SK-N-MC (cell line): ENCODE data around the gene PAIP2.

Source experiments
- DNase-seq: peaks from one replicate; pipeline ENCODE4 v3.0.0-alpha.2; 2011; ENCODE audit warnings: low read depth, low spot score
- H3K27ac ChIP-seq: fragments of 200-600 bp; sonication (generic); 2 replicates; pipeline ENCODE4 v1.5.1; 2016; ENCODE audit warnings: mixed run types
- H3K36me3 ChIP-seq: fragments of 200-600 bp; sonication (generic); 2 replicates; pipeline ENCODE4 v1.6.1; 2017; ENCODE audit warnings: antibody characterized with exemption, low read length, mixed read lengths; ENCODE audit not compliant: insufficient read depth
- H3K4me3 ChIP-seq: fragments of 200-600 bp; sonication (generic); 2 replicates; pipeline ENCODE4 v1.5.1; 2016
- H3K9ac ChIP-seq: fragments of 200-600 bp; sonication (generic); 2 replicates; pipeline ENCODE4 v1.8.0; 2017; ENCODE audit warnings: mixed run types, mixed read lengths; ENCODE audit not compliant: insufficient read length
- H3K9me3 ChIP-seq: fragments of 200-600 bp; sonication (generic); 2 replicates; pipeline ENCODE4 v1.6.1; 2017; ENCODE audit warnings: low read depth, mild to moderate bottlenecking, antibody characterized with exemption, low read length, moderate library complexity, mixed read lengths
- EZH2 ChIP-seq: fragments of 200-600 bp; sonication (generic); IDR thresholded peaks from one replicate; pipeline ENCODE4 v1.6.1; 2017; ENCODE audit warnings: antibody characterized with exemption
- FOXP2 ChIP-seq: optimal IDR thresholded peaks from 2 replicates; pipeline ENCODE3; 2011; ENCODE audit warnings: mild to moderate bottlenecking, moderate library complexity; ENCODE audit not compliant: insufficient read depth; ENCODE audit errors: extremely low read length, control extremely low read depth
- POLR2AphosphoS5 ChIP-seq: IDR thresholded peaks from 2 replicates; pipeline ENCODE4 v1.6.1; 2012; ENCODE audit warnings: mild to moderate bottlenecking, low read depth, low read length, borderline replicate concordance

Gene PAIP2

DNA sequence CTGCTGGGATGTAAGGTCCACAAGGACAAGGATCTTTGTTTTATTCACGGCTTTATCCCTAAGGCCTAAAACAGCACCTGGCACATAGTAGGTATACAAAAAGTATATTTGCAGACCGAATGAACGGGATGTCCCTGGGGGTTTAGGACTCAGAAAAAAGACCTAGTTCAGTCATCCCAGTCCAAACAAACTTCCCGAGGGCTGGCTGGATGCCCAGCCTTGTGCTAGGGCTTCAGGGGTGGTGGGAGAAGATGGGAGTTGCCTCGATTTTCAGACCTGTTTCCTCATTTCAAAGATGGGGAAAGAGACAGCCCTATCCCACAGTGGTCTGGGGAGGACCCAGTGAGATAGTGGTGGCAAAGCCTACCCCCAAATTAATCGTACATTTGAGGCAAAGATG lies 56.3 kb downstream of the PAIP2 start:
- H3K36me3 ChIP-seq: no peaks in the 10 kb centered on the region
- no peak overlapping the region for H3K9ac ChIP-seq
- no peak for DNase-seq
- no peaks in the 10 kb centered on the region for H3K9me3 ChIP-seq
- H3K4me3 ChIP-seq: no peak overlapping the region
- TF ChIP-seq FOXP2 (no peak), POLR2AphosphoS5 (no peak), EZH2 (no peak)
- H3K27ac ChIP-seq: no peak overlapping the region

DNA sequence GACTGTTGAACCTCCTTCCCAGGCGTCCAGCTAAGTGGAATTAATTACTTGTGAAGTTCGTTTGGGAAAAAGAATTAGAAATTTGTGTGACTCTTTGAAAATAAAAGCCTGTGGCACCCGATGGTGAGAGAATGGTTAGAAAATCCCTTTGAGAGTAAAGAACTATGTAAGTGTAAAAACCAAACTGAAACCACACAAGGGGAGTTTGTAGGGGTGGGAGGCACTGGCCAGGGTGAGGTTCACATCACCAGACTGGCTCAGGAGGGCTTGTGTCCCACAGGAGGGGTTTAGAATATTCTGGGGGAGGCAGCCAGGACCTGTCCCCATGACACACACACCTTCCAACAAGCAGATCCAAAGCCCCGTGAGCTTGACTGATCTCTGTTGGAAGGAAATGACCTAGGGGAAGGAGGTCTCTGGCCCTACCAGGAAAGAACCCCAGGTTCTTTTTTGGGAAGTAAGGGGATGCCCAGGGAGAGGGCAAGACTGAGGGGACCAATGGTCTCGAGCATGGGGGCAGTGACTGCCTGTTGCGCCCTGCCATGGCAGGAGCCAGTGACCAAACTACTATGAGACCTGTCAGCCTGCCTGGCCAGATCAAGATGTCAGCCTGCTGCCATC lies 58.0 kb downstream of the PAIP2 start:
- DNase-seq: no peak
- no peaks in the 10 kb centered on the region for H3K36me3 ChIP-seq
- H3K9me3 ChIP-seq: no peaks in the 10 kb centered on the region
- no peak overlapping the region for H3K9ac ChIP-seq
- no peak for TF ChIP-seq EZH2
- TF ChIP-seq FOXP2: no peak
- no peak for TF ChIP-seq POLR2AphosphoS5
- H3K27ac ChIP-seq: no peak overlapping the region
- H3K4me3 ChIP-seq: no peak overlapping the region

DNA sequence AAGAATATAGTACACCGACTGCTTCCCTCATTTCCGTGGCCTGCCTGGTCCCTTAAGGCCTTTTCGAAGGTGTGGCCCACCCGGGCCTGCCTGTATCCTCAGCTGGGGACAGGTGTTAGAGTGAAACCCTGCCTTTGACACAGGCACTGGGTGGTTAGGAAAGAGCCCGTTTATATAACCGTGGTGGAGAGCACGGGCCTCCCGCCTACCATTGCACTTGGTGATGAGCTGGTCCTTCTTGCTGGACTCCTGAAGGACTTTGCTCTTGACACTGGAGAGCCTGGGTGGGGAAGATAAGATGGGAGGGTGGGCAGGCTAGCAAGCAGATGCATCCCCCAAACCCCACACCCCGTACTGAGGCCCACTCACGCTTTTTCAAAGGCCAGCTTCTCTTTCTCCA lies 59.9 kb downstream of the PAIP2 start:
- no peak overlapping the region for H3K4me3 ChIP-seq
- H3K27ac ChIP-seq: no peak overlapping the region
- H3K9me3 ChIP-seq: no peaks in the 10 kb centered on the region
- DNase-seq: no peak
- H3K36me3 ChIP-seq: no peaks in the 10 kb centered on the region
- H3K9ac ChIP-seq: no peak overlapping the region
- TF ChIP-seq POLR2AphosphoS5: no peak

DNA sequence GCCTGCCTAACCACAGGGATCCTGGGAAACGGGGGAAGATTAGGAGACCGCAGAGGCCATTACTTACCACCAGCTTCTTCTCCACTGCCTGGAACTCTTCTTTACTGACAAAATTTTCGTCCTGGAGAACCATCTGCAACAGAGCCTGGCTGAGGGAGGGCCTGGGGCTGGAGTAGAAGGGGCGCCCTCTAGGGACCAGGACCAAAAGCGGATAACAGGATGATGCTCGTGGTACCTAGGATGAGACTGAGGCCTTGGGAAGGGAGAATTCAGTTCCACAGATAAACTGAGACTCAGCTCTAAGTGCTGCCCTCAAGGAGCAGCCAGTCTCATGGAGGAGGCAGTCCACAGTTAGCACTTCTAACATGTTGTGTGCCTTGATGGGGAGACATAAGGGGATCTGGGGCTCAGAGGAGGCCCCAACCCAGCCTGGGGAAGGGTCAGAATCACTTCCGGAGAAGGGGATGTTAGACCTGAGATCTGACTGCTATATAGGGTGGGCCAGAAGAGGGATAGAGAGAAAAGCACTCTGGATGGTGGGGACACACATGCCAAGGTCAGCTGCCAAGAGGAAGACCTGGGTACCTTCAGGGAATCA lies 61.0 kb downstream of the PAIP2 start:
- H3K27ac ChIP-seq: no peak overlapping the region; the same call in 1 of the 2 replicates
- H3K9ac ChIP-seq: no peak overlapping the region
- no peaks in the 10 kb centered on the region for H3K36me3 ChIP-seq
- peak overlapping the region; percentile 83 for H3K4me3 ChIP-seq
- H3K9me3 ChIP-seq: no peaks in the 10 kb centered on the region
- no peak for DNase-seq
- TF ChIP-seq EZH2 (no peak), POLR2AphosphoS5 (no peak), FOXP2 (no peak)

DNA sequence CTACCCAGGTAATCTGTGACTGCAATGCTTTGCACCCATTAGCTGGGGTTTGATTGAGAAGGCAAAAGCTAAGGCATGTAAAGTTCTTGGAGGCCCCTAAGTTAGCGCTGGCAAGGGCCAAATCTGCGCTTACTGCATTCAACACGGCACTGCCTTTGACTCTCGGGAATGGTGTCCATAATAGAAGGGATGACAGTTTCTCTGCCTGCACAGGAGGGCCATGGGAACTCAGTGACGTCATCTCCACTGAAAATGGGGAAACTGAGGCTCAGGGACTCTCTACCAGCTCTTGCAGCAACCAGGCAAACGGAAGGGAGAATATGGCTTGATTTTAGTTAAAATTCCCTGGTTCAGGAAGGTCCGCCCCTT lies 61.7 kb downstream of the PAIP2 start:
- TF ChIP-seq FOXP2 (no peak), POLR2AphosphoS5 (no peak), EZH2 (no peak)
- H3K9ac ChIP-seq: peak overlapping the region; percentile 74

DNA sequence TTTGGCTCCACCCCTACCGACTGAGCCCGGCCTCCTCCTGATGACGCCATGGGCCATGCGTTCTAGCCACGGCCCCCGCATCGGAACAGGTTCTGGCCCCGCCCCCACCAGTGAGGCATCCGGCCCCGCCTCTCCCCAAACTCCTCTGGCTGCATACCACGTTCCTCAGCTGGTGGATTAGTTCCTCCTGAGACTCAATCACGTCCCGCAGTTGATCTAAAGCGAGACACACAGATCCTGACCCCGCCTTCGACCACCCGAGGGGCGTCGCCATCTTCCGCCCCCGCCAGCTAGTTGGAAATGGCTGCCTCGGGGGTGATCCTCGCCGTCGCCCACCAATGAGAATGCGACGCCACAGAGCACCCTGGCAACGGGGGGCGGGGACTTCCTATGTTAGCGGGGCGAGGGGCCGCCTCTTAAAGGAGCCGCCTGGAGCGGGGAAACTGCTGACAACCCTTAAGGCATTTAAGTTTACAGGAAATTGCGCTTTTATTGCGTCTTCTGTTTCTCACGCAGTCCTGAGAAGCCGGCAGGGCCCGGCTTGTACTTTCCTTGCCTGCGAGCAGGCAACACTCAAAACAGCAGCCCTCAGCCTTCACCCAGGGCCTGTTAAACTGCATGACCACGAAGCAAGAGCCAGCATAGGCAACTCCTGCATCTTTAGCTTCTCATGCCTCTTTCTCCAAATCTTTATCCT lies 62.3 kb downstream of the PAIP2 start, which contains the start of gene SPATA24:
Gene SPATA24, minus strand, starts transcription at position 303 of the 697 bp plus-strand sequence. Its CDS starts 29 bp downstream, at position 274.
- peak; percentile 95 for DNase-seq
- peak within 1 kb of the TSS; percentile 95 for H3K27ac ChIP-seq
- H3K9me3 ChIP-seq: no peaks in the 10 kb centered on the region
- no peaks in the 10 kb centered on the region for H3K36me3 ChIP-seq
- H3K4me3 ChIP-seq: peak within 1 kb of the TSS; percentile 83
- H3K9ac ChIP-seq: peak within 1 kb of the TSS; percentile 74
- TF ChIP-seq POLR2AphosphoS5 (peak; percentile 67), FOXP2 (peak; percentile 11), EZH2 (no peak)

More for the DNA sequence above, 61.7 kb downstream of the PAIP2 start:
- H3K36me3 ChIP-seq: no peaks in the 10 kb centered on the region
- no peak for DNase-seq
- peak overlapping the region; percentile 95 for H3K27ac ChIP-seq
- no peaks in the 10 kb centered on the region for H3K9me3 ChIP-seq
- peak overlapping the region; percentile 83 for H3K4me3 ChIP-seq

DNA sequence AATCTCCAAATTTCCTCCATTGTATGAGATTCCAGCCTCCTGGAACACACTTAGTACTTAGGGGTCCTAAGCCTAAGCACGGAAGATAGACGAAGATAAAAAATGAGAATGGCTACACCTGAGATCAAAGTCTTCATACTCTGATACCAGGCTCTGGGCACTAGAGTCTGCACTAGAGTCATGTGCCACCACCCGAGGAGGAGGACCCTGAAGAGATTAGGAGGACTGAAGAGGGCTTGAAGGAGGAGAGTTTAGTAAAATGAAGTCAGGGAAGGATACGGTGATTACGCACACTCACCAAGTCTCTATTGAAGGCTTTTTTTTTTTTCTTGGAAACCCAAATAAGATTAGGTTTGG lies 62.8 kb downstream of the PAIP2 start:
- no peak for DNase-seq
- peak overlapping the region; percentile 95 for H3K27ac ChIP-seq
- TF ChIP-seq FOXP2 (no peak), POLR2AphosphoS5 (no peak), EZH2 (no peak)
- peak overlapping the region; percentile 83 for H3K4me3 ChIP-seq
- H3K9me3 ChIP-seq: no peaks in the 10 kb centered on the region
- H3K36me3 ChIP-seq: no peaks in the 10 kb centered on the region
- peak overlapping the region; percentile 72 for H3K9ac ChIP-seq

DNA sequence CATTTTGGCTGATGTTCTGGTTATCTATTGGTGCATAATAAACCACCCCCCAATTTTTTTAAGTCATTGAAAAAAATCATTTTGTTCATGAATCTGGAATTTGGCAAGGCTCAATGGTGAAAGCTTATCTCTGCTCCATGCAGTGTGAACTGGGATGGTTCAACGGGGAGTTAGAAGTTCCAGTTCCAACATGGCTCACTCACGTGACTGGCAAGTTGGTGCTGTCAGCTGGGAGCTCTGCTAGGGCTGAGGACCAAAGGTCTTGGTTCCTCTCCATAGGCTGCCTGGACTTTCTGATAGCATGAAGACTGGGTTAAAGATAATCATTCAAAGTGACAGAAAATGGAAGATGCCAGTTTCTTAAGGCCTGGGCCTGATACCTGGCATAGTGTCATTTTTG lies 65.3 kb downstream of the PAIP2 start:
- Histone ChIP-seq H3K9ac (no peak overlapping the region), H3K27ac (no peak overlapping the region), H3K9me3 (no peaks in the 10 kb centered on the region), H3K36me3 (no peaks in the 10 kb centered on the region), H3K4me3 (no peak overlapping the region)
- no peak for TF ChIP-seq POLR2AphosphoS5
- no peak for TF ChIP-seq FOXP2
- TF ChIP-seq EZH2: no peak
- DNase-seq: no peak
